Stimulated activated naive CD8-positive, alpha-beta T cell treated with anti-CD3 and anti-CD28 coated beads, Interleukin-15, amount 100 ng/mL, for 72 hours (primary cell): Measurements from ENCODE around the gene PIP4K2C.
A peak's percentile ranks its signal among the peaks of the same experiment; 100 is the strongest.
"Not testable (repeated sequence)": the region's sequence is repeated elsewhere in the genome, so short reads cannot be mapped to it uniquely, and the experiment has no call there.

Source experiments
- ATAC-seq: fragments of 150-1000 bp; cut with Tn5 transposase; 2 replicates; pipeline ENCODE4 v1.10.0; 2021; ENCODE audit warnings: mild to moderate bottlenecking, moderate library complexity
- DNase-seq, 2 donors: peaks; one replicate each; pipeline ENCODE4 v3.0.0; 2021 to 2022
- H3K27ac Mint-ChIP-seq, 2 donors: one replicate each; pipeline ENCODE4 v1.8.0; 2022; ENCODE audit warnings: mild to moderate bottlenecking in 2 of 2, mixed read lengths in 2 of 2, moderate library complexity in 2 of 2
- H3K27me3 Mint-ChIP-seq: one replicate; pipeline ENCODE4 v1.8.0; 2022; ENCODE audit warnings: mixed read lengths
- H3K4me1 Mint-ChIP-seq: one replicate; pipeline ENCODE4 v1.8.0; 2022; ENCODE audit warnings: mild to moderate bottlenecking, mixed read lengths
- H3K4me3 Mint-ChIP-seq, 2 donors: one replicate each; pipeline ENCODE4 v1.8.0; 2022; ENCODE audit warnings: mild to moderate bottlenecking in 2 of 2, mixed read lengths in 2 of 2, moderate library complexity in 1 of 2
- H3K9me3 Mint-ChIP-seq, 2 donors: one replicate each; pipeline ENCODE4 v1.8.0; 2022; ENCODE audit warnings: mixed read lengths in 2 of 2

The PIP4K2C gene

DNA sequence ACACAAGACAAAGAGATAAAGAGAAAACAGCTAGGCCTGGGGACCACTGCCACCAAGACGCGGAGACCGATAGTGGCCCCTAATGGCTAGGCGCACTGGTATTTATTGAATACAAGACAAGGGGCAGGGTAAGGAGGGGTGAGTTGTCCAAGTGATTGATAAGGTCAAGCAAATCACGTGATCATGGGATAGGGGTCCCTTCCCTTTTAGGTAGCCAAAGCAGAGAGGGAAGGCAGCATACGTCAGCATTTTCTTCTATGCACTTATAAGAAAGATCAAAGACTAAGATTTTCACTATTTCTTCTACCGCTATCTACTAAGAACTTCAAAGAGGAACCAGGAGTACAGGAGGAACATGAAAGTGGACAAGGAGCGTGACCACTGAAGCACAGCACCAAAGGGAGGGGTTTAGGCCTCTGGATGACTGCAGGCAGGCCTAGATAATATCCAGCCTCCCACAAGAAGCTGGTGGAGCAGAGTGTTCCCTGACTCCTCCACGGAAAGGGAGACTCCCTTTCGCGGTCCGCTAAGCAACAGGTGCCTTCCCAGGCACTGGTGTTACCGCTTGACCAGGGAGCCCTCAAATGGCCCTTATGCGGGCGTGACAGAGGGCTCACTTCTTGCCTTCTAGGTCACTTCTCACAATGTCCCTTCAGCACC, 1.9 kb upstream of the PIP4K2C start:
- H3K4me3 Mint-ChIP-seq, ATAC-seq, H3K27ac Mint-ChIP-seq, H3K9me3 Mint-ChIP-seq, DNase-seq, H3K27me3 Mint-ChIP-seq: not testable (repeated sequence)
- peaks cover 24% of the 10 kb centered on the region for H3K4me1 Mint-ChIP-seq

DNA sequence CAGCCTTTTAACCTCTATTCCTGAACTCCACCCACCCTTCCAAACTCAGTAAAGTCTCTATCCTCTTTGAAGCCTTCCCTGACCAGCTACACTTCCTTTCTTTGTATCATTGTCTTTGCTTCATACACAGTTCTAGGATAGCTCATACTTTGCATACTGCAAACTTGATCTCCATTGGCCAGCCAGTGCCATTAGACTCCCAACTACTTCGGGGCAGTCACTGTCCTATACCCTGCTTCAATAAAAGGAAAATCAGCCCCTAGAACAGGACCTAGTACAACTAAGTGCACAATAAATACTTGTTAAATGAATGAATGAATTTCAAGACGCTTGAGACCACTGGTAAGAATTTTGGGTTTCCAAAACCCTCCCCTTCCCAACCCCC, 521 bp upstream of the PIP4K2C start:
- DNase-seq (no peak), ATAC-seq (no peak)
- peak overlapping the region; percentile 86 to 88 for H3K4me3 Mint-ChIP-seq
- no peaks in the 10 kb centered on the region for H3K9me3 Mint-ChIP-seq
- peaks cover 24% of the 10 kb centered on the region for H3K4me1 Mint-ChIP-seq
- H3K27ac Mint-ChIP-seq = peak overlapping the region in 1 of 2 donors; percentile 85
- H3K27me3 Mint-ChIP-seq = no peaks in the 10 kb centered on the region

DNA sequence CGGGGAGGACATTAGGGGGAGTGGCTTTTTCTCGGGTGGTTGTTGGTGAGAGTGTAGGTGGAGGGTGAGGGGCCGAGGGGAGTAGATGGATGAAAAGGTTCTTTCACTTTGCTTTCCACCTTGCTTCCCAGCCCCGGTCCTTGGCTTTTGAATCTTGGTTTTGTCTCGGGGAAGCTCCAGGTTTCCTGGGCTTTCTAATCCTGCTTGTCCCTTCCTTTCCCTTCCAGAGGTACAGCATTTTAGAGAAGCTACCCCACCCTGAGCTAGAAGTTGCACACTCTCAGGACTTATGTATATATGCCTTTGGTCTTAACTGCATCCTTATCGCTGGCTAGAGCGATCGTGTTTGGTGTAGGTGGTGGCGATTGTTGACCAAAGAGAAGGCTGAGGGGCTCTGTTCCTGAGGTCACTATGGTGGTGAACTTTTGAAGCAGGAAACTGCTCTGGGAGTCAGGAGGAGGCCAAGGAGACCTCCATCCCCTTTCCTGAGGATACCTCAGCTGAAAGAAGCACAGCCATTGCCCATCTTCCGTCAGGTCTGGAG, 862 bp downstream of the PIP4K2C start:
- H3K27ac Mint-ChIP-seq = peak overlapping the region; percentile 16 to 97
- no peaks in the 10 kb centered on the region for H3K27me3 Mint-ChIP-seq
- DNase-seq (no peak), ATAC-seq (no peak)
- no peaks in the 10 kb centered on the region for H3K9me3 Mint-ChIP-seq
- H3K4me1 Mint-ChIP-seq = peaks cover 24% of the 10 kb centered on the region
- peak overlapping the region; percentile 86 to 88 for H3K4me3 Mint-ChIP-seq

DNA sequence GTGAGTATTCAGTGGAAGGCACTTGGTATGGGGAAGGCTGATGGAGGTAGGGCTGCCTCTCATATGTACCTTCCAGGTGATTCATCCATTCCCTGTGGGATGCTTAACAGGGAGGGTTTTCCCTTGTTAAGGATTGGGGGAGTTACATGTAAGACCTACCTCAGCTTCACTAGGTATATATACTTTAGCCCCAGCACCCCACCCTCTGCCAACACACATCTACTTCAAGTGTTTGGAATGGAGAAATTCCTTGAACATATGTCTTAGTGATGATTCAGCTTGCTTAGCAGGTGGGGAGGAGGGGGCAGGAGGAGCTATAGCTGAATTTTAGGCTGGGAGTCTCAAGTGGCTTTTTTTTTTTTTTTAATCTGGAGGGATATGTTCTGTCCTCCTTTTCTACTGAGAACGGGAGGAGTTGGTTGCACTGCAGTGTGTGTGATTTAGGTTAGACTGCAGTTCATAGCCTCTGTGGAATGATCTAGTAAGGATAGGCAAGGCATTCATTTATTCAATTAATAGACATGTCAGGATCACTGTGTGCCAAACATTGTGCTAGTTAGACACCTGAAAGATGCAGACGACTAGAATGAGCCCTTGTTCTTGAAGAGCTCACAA, 1.7 kb downstream of the PIP4K2C start:
- Mint-ChIP-seq H3K9me3 (no peaks in the 10 kb centered on the region), H3K4me3 (peak overlapping the region in 1 of 2 donors; percentile 86), H3K27ac (no peak overlapping the region), H3K27me3 (no peaks in the 10 kb centered on the region), H3K4me1 (peaks cover 24% of the 10 kb centered on the region)
- DNase-seq (no peak), ATAC-seq (no peak)

DNA sequence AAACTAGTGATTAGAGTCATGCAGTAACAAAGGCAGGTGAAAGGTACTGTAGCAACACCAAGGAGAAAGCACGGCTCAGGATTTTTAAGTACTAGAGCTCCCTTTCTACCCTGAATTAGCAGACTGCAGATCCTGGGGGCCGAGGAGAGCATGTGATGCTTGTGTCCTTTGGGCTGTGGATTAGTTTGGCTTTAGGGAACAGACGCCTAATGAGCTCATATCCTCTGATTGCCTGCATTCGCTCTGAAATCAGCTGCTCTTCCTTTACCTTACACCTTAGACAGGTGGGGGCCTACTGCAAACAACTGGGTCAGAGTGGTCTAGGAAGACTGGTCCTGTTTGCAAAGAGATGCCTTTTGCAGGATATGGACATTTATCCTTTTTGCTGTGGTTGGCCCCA, 2.2 kb downstream of the PIP4K2C start:
- no peak for ATAC-seq
- no peak overlapping the region for H3K27ac Mint-ChIP-seq
- no peaks in the 10 kb centered on the region for H3K9me3 Mint-ChIP-seq
- H3K4me3 Mint-ChIP-seq = no peak overlapping the region
- no peaks in the 10 kb centered on the region for H3K27me3 Mint-ChIP-seq
- H3K4me1 Mint-ChIP-seq = peaks cover 24% of the 10 kb centered on the region
- no peak for DNase-seq

DNA sequence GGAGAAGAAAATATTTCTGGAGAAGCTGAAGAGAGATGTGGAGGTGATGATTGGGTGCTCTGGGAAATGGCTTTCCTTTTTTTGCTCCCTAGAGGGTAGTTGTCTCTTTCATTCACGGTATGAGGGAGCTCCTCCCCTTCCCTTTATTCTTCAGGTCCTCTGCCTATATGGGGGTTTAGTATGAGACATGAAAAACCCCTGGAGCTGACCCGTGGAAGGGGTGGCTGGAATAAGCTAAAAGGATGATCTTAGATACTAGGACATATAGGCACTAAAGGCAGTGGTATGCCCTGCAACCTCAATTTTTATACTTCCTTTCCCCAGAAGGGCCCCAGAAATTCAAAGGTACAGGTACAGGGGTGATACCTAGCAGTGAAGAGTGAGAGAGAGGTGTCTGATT, 9.4 kb downstream of the PIP4K2C start:
- H3K27me3 Mint-ChIP-seq = no peaks in the 10 kb centered on the region
- no peak overlapping the region for H3K27ac Mint-ChIP-seq
- no peak overlapping the region for H3K4me3 Mint-ChIP-seq
- DNase-seq (no peak), ATAC-seq (no peak)
- H3K4me1 Mint-ChIP-seq = peaks cover 26% of the 10 kb centered on the region
- H3K9me3 Mint-ChIP-seq = no peaks in the 10 kb centered on the region

DNA sequence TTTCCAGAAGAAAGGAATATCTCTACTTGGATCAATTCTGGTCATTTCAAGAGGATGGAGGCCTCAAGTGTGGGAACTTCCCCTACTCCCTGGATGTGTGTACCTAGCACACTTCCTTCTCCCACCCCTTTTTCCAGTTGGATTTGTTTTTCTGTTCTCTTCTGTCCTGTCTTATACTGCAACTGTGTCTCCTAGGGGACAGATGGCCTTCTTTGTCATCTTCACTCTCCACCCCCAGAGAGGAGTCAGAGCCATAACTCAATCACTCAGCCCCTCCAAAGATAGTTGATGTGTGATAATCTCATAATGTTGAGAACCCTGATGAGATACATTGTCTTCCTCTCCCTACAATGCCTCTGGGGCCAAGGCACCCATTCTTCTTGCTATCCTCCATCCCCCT, 11.6 kb downstream of the PIP4K2C start:
- DNase-seq = no peak
- H3K4me1 Mint-ChIP-seq = peaks cover 33% of the 10 kb centered on the region
- H3K4me3 Mint-ChIP-seq = no peak overlapping the region
- H3K27me3 Mint-ChIP-seq = no peaks in the 10 kb centered on the region
- H3K9me3 Mint-ChIP-seq = no peaks in the 10 kb centered on the region
- no peak overlapping the region for H3K27ac Mint-ChIP-seq
- no peak for ATAC-seq

DNA sequence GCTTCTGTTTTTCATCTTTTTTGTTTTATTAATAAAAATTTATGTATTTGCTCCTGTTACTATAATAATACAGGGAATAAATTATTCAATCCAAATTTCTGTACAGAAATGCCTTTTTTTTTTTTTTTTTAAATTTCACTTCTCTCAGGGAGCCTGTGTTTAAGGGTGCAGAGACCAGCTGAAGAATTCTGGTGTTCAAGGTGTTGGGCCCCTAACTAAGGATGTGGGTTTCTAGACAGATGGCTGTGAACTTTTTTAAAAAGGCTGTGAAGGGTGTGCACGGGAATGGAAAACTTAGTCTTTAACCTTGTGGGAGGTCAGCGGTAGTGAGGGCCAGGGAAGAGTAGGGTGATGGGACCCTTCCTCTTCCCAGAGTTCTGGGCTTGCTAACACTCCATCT, 12.3 kb downstream of the PIP4K2C start:
- H3K4me3 Mint-ChIP-seq = peak overlapping the region; percentile 53 to 59
- H3K9me3 Mint-ChIP-seq = no peaks in the 10 kb centered on the region
- ATAC-seq = no peak
- DNase-seq = no peak
- no peak overlapping the region for H3K27ac Mint-ChIP-seq
- H3K4me1 Mint-ChIP-seq = peaks cover 33% of the 10 kb centered on the region
- no peaks in the 10 kb centered on the region for H3K27me3 Mint-ChIP-seq

DNA sequence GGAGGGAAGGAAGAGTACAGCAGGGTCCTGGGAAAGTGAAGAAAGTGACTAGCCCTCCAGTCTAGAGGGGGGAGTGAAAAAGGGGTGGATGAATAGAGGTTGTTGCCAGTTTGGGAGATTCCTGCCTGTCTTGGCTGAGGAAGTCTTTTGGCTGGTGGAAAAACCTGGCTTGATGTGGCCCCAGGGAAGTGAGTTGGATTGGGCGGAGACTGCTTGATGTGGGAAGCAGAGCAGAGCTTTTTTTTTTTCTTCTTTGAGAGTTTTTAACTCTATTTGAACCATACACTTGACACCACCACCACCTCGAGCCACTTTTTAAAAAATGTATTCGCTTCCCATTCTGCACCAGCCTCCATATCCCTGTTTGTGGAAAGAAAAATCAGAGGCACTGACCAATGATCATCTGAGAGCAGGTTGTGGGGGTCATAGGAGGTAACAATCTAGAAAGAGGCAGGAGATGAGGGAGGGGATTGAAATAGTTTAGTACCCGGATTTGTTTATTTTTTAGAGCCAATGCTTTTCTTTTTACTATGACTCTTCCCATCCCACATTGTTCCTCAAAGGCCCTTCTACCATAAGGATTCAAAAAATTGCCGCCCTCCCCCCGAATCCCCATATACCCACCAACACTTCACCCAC, 12.9 kb downstream of the PIP4K2C start:
- peak overlapping the region; percentile 80 to 81 for H3K4me3 Mint-ChIP-seq
- H3K27ac Mint-ChIP-seq = peak overlapping the region; percentile 90 to 95
- H3K27me3 Mint-ChIP-seq = no peaks in the 10 kb centered on the region
- no peak for DNase-seq
- no peak for ATAC-seq
- H3K4me1 Mint-ChIP-seq = peaks cover 33% of the 10 kb centered on the region
- H3K9me3 Mint-ChIP-seq = no peaks in the 10 kb centered on the region

DNA sequence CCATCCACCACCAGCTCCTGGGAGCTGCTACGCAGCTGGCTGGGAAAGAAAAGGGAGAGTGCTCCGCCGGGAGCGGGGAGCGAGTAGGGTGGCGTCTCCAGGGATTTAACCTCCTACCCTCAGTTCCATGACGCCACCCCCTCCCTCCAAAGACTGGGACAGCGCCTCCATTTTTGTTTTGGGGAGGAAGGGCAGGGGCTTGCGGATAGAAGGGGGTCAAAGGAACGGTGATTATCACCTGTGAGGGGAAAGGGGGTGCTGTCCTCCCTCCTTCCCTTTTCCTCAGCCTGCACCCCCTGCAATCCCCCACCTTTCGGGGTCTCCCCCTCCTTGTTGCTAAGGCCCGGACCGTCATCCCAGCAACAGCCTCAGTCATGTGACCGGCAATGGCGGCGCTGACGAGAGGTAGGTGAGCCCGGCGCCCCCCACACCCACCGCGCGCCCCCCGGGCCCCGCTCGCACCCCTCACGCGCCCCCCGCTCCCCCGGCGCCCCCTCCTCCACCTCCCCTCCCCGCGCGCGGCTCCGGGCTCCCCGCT, 13.5 kb downstream of the PIP4K2C start, which contains the start of gene DTX3:
Gene DTX3 (plus strand): TSS at position 371 of the 538 bp plus-strand sequence. CDS start 1,694 bp downstream, outside the sequence.
- DNase-seq (peak; percentile 42 to 58), ATAC-seq (peak; percentile 74)
- H3K27ac Mint-ChIP-seq = peak within 1 kb of the TSS; percentile 94 to 96

DNA sequence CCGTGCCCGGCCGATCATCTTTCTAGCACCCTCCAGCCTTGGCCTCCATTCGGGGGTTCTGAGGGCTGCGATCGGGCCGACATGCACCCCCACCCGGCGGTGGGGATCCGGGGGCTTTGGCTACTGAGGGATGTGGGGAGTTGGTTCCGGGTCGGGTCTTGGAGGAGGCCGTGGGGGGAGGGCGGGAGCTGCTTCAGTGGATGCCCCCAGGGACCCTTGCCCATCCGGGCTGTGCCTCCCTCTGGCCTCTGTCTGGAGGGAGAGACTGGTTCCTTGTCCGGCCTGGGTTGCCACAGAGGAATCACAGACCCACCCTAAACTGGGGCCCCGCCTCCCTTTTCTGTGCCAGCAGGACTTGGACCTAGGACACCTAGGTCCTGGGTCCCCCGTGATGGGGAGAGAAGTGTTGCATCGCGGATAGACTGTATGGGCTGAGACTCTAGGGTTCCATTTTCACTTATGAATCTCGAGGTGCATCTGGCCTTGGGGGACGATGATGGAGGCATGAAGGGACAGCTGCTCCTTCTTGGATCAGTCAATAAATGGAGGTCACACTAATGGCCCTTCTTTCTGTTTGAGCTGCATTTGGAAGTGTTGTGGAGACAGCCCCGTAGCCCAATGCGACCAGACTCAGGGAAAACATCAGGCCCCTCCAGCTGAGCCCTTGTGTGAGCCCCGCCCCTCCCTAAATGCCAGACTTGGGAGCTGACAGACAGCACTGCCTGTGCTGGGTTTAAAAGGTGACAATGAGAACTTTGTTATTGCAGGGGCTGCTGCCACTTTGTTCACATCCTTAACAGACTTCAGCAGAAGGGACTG, 14.2 kb downstream of the PIP4K2C start:
- Mint-ChIP-seq H3K27me3 (peaks cover 5% of the 10 kb centered on the region), H3K4me3 (peak overlapping the region; percentile 80 to 81), H3K9me3 (no peaks in the 10 kb centered on the region), H3K27ac (peak overlapping the region; percentile 94 to 96), H3K4me1 (peaks cover 35% of the 10 kb centered on the region)
- ATAC-seq = peak; percentile 67
- DNase-seq = no peak

More for the DNA sequence above, 13.5 kb downstream of the PIP4K2C start, which contains the start of gene DTX3:
- no peaks in the 10 kb centered on the region for H3K9me3 Mint-ChIP-seq
- H3K4me1 Mint-ChIP-seq = peaks cover 33% of the 10 kb centered on the region
- H3K27me3 Mint-ChIP-seq = no peaks in the 10 kb centered on the region
- H3K4me3 Mint-ChIP-seq = peak within 1 kb of the TSS; percentile 80 to 81

DNA sequence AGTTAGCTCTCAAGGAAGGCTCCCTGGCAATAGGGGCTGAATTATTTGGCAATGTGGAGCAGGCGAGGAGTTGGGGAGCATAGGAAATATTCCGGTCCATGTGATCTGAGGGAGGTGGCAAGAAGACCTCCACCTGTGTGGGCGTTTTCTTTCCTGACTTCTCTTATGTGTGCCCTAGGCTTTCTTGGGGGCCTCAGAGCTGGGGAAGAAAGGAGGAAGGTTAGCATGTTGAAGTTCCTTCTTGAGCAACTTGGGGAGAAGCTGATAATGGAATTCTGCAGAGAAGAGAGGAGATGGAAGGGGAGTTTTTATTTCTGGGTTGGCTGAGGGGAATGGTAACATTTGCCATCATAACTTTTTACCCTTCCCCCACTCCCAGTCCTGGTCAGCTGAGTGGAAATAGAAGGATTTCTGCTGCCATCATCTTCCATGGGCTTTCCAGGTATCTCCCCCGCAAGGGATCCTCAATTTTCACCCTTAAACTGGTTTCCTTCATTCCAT, 14.9 kb downstream of the PIP4K2C start:
- no peak for ATAC-seq
- H3K4me3 Mint-ChIP-seq = peak overlapping the region; percentile 80 to 81
- H3K9me3 Mint-ChIP-seq = no peaks in the 10 kb centered on the region
- H3K27ac Mint-ChIP-seq = no peak overlapping the region
- H3K4me1 Mint-ChIP-seq = peaks cover 42% of the 10 kb centered on the region
- peaks cover 12% of the 10 kb centered on the region for H3K27me3 Mint-ChIP-seq
- no peak for DNase-seq

DNA sequence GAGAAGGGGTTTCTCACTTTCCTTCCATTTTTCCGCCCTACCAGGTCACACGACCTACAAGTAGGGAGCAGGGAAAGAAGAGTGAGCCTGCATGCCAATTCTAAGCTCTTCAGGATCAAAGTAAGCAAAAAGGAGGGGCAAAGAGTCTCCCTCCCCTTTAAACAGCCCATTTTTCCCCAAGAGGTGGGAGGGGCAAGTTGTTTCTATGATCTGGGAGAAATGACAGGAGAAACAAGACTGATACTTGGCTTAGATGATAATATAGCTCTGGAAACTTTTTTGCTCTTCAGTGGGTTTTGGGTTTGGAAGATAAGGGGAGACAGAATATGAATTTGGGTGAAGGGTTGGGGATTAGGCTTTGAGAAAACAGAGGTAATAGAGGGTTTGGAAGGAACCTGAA, 15.4 kb downstream of the PIP4K2C start:
- Mint-ChIP-seq H3K27me3 (peaks cover 15% of the 10 kb centered on the region), H3K27ac (no peak overlapping the region), H3K4me1 (peaks cover 45% of the 10 kb centered on the region), H3K9me3 (no peaks in the 10 kb centered on the region), H3K4me3 (no peak overlapping the region)
- ATAC-seq (no peak), DNase-seq (no peak)

DNA sequence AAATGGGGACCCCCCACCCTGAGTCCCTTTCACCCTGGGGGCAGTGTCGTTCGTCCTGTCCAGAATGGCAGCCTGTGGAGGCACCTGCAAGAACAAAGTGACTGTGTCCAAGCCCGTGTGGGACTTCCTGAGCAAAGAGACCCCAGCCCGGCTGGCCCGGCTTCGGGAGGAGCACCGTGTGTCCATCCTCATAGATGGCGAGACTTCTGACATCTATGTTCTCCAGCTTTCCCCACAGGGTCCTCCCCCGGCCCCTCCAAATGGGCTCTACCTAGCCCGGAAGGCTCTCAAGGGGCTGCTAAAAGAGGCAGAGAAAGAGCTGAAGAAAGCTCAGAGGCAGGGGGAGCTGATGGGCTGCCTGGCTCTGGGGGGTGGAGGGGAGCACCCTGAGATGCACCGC, 15.8 kb downstream of the PIP4K2C start:
- Mint-ChIP-seq H3K9me3 (no peaks in the 10 kb centered on the region), H3K27me3 (peaks cover 16% of the 10 kb centered on the region), H3K27ac (no peak overlapping the region), H3K4me3 (no peak overlapping the region), H3K4me1 (peaks cover 45% of the 10 kb centered on the region)
- DNase-seq = no peak
- no peak for ATAC-seq
